ENCODE results near the gene ORAI1.
"Not testable (repeated sequence)": the region's sequence is repeated elsewhere in the genome, so short reads cannot be mapped to it uniquely, and the experiment has no call there.

The ORAI1 gene

GRCh38 chr12:121632069-121632970, 6.0 kb downstream of the ORAI1 start:
- Histone ChIP-seq H4K8ac (ENCODE audit: low read depth, low read length) (no peak overlapping the region), H4K91ac (ENCODE audit: low read depth, low read length, poor library complexity) (no peak overlapping the region), H2BK12ac (ENCODE audit: low read length) (no peak overlapping the region), H3K23ac (ENCODE audit: low read depth, low read length, poor library complexity) (peak overlapping the region; percentile 6), H3K18ac (ENCODE audit: low read length) (peak overlapping the region; percentile 82), H3K27ac (replicated peaks; ENCODE audit: low read length) (no peak overlapping the region), H2AK5ac (ENCODE audit: low read depth, low read length) (peak overlapping the region; percentile 23), H3K79me1 (ENCODE audit: low read depth, low read length) (peaks cover 8% of the 10 kb centered on the region), H2AFZ (ENCODE audit: low read length) (no peak overlapping the region), H3K9ac (ENCODE audit: low read depth, low read length, poor library complexity) (no peak overlapping the region), H3K9me3 (replicated peaks in 1 of 2; ENCODE audit: control insufficient read depth in 2 of 2, insufficient read depth in 1 of 2, low read depth in 1 of 2, low read length in 2 of 2) (peaks cover 0 to 4% of the 10 kb centered on the region in 2 donors), H3K4me3 (ENCODE audit: low read length in 2 of 2) (no peak overlapping the region), H3K4ac (ENCODE audit: low read length) (peak overlapping the region; percentile 2), H3K36me3 (replicated peaks in 1 of 2; ENCODE audit: control insufficient read depth in 2 of 2, insufficient read depth in 2 of 2, low read length in 2 of 2) (peaks cover 2 to 18% of the 10 kb centered on the region in 2 donors), H2BK15ac (ENCODE audit: low read length) (no peak overlapping the region), H3K4me1 (ENCODE audit: control insufficient read depth in 2 of 2, insufficient read depth in 1 of 2, low read depth in 1 of 2, low read length in 2 of 2) (peaks cover 11 to 29% of the 10 kb centered on the region in 2 donors), H3K4me2 (ENCODE audit: insufficient read depth, low read length, poor library complexity, severe bottlenecking) (no peak overlapping the region), H3K27me3 (ENCODE audit: control insufficient read depth in 3 of 3, insufficient read depth in 3 of 3, low read depth in 1 of 3, low read length in 3 of 3) (no peaks in the 10 kb centered on the region), H2BK120ac (ENCODE audit: low read depth, low read length) (no peak overlapping the region), H2BK5ac (ENCODE audit: low read length) (no peak overlapping the region), H3K14ac (ENCODE audit: low read length) (no peak overlapping the region)
- DNase-seq (ENCODE audit: low spot score), result no peak
- WGBS, 2 donors (ENCODE audit: extremely low coverage in 2 of 2, insufficient read length in 2 of 2, insufficient replicate concordance in 1 of 2), result no CpG with 5 or more reads among the region's 11 CpGs

GRCh38 chr12:121633833-121634196, 7.5 kb downstream of the ORAI1 start:
- not testable (repeated sequence) for H2BK5ac ChIP-seq (ENCODE audit: low read length); H3K27ac ChIP-seq (replicated peaks; ENCODE audit: low read length); H4K8ac ChIP-seq (ENCODE audit: low read depth, low read length); H4K91ac ChIP-seq (ENCODE audit: low read depth, low read length, poor library complexity); H2BK15ac ChIP-seq (ENCODE audit: low read length); H3K23ac ChIP-seq (ENCODE audit: low read depth, low read length, poor library complexity); H2AK5ac ChIP-seq (ENCODE audit: low read depth, low read length); H3K27me3 ChIP-seq (ENCODE audit: control insufficient read depth in 3 of 3, insufficient read depth in 3 of 3, low read depth in 1 of 3, low read length in 3 of 3); DNase-seq (ENCODE audit: low spot score); H3K4me2 ChIP-seq (ENCODE audit: insufficient read depth, low read length, poor library complexity, severe bottlenecking); H3K18ac ChIP-seq (ENCODE audit: low read length); H2BK12ac ChIP-seq (ENCODE audit: low read length); H2BK120ac ChIP-seq (ENCODE audit: low read depth, low read length); H3K9me3 ChIP-seq (replicated peaks in 1 of 2; ENCODE audit: control insufficient read depth in 2 of 2, insufficient read depth in 1 of 2, low read depth in 1 of 2, low read length in 2 of 2); H3K9ac ChIP-seq (ENCODE audit: low read depth, low read length, poor library complexity); H3K4me3 ChIP-seq (ENCODE audit: low read length in 2 of 2); H2AFZ ChIP-seq (ENCODE audit: low read length); H3K14ac ChIP-seq (ENCODE audit: low read length); H3K4ac ChIP-seq (ENCODE audit: low read length)
- Histone ChIP-seq H3K79me1 (ENCODE audit: low read depth, low read length) (peaks cover 14% of the 10 kb centered on the region), H3K4me1 (ENCODE audit: control insufficient read depth in 2 of 2, insufficient read depth in 1 of 2, low read depth in 1 of 2, low read length in 2 of 2) (peaks cover 3 to 20% of the 10 kb centered on the region in 2 donors), H3K36me3 (replicated peaks in 1 of 2; ENCODE audit: control insufficient read depth in 2 of 2, insufficient read depth in 2 of 2, low read length in 2 of 2) (peaks cover 2 to 18% of the 10 kb centered on the region in 2 donors)
- no CpG with 5 or more reads among the region's 11 CpGs for WGBS, 2 donors (ENCODE audit: extremely low coverage in 2 of 2, insufficient read length in 2 of 2, insufficient replicate concordance in 1 of 2)

GRCh38 chr12:121634836-121635235, 8.5 kb downstream of the ORAI1 start:
- no peak overlapping the region for H2BK12ac ChIP-seq (ENCODE audit: low read length)
- H3K4me3 ChIP-seq (ENCODE audit: low read length in 2 of 2), result peak overlapping the region in 1 of 2 donors; percentile 9
- H3K4me1 ChIP-seq (ENCODE audit: control insufficient read depth in 2 of 2, insufficient read depth in 1 of 2, low read depth in 1 of 2, low read length in 2 of 2), result peaks cover 0 to 16% of the 10 kb centered on the region in 2 donors
- H2AK5ac ChIP-seq (ENCODE audit: low read depth, low read length), result peak overlapping the region; percentile 53
- H2BK5ac ChIP-seq (ENCODE audit: low read length), result no peak overlapping the region
- no peak overlapping the region for H3K4ac ChIP-seq (ENCODE audit: low read length)
- H3K9me3 ChIP-seq (replicated peaks in 1 of 2; ENCODE audit: control insufficient read depth in 2 of 2, insufficient read depth in 1 of 2, low read depth in 1 of 2, low read length in 2 of 2), result peaks cover 0 to 4% of the 10 kb centered on the region in 2 donors
- DNase-seq (ENCODE audit: low spot score), result no peak
- H2BK120ac ChIP-seq (ENCODE audit: low read depth, low read length), result no peak overlapping the region
- no peak overlapping the region for H3K9ac ChIP-seq (ENCODE audit: low read depth, low read length, poor library complexity)
- H3K79me1 ChIP-seq (ENCODE audit: low read depth, low read length), result peaks cover 16% of the 10 kb centered on the region
- peak overlapping the region; percentile 49 for H3K23ac ChIP-seq (ENCODE audit: low read depth, low read length, poor library complexity)
- H4K91ac ChIP-seq (ENCODE audit: low read depth, low read length, poor library complexity), result no peak overlapping the region
- H2AFZ ChIP-seq (ENCODE audit: low read length), result no peak overlapping the region
- no peaks in the 10 kb centered on the region for H3K27me3 ChIP-seq (ENCODE audit: control insufficient read depth in 3 of 3, insufficient read depth in 3 of 3, low read depth in 1 of 3, low read length in 3 of 3)
- no peak overlapping the region for H3K27ac ChIP-seq (replicated peaks; ENCODE audit: low read length)
- H4K8ac ChIP-seq (ENCODE audit: low read depth, low read length), result no peak overlapping the region
- no peak overlapping the region for H3K4me2 ChIP-seq (ENCODE audit: insufficient read depth, low read length, poor library complexity, severe bottlenecking)
- no peak overlapping the region for H2BK15ac ChIP-seq (ENCODE audit: low read length)
- H3K18ac ChIP-seq (ENCODE audit: low read length), result no peak overlapping the region
- H3K14ac ChIP-seq (ENCODE audit: low read length), result no peak overlapping the region
- no CpG with 5 or more reads among the region's 13 CpGs for WGBS, 2 donors (ENCODE audit: extremely low coverage in 2 of 2, insufficient read length in 2 of 2, insufficient replicate concordance in 1 of 2)
- H3K36me3 ChIP-seq (replicated peaks in 1 of 2; ENCODE audit: control insufficient read depth in 2 of 2, insufficient read depth in 2 of 2, low read length in 2 of 2), result peaks cover 3 to 13% of the 10 kb centered on the region in 2 donors

- H3K4me3 ChIP-seq (ENCODE audit: low read length in 2 of 2), result no peak overlapping the region
- H2BK15ac ChIP-seq (ENCODE audit: low read length), result no peak overlapping the region
- H3K36me3 ChIP-seq (replicated peaks in 1 of 2; ENCODE audit: control insufficient read depth in 2 of 2, insufficient read depth in 2 of 2, low read length in 2 of 2), result peaks cover 10 to 17% of the 10 kb centered on the region in 2 donors
- no peak overlapping the region for H4K8ac ChIP-seq (ENCODE audit: low read depth, low read length)
- peaks cover 0 to 8% of the 10 kb centered on the region in 2 donors for H3K4me1 ChIP-seq (ENCODE audit: control insufficient read depth in 2 of 2, insufficient read depth in 1 of 2, low read depth in 1 of 2, low read length in 2 of 2)
- peak overlapping the region; percentile 64 for H2AK5ac ChIP-seq (ENCODE audit: low read depth, low read length)
- H3K79me1 ChIP-seq (ENCODE audit: low read depth, low read length), result peaks cover 19% of the 10 kb centered on the region
- DNase-seq (ENCODE audit: low spot score), result no peak
- H4K91ac ChIP-seq (ENCODE audit: low read depth, low read length, poor library complexity), result no peak overlapping the region
- no CpG with 5 or more reads among the region's 10 CpGs for WGBS, 2 donors (ENCODE audit: extremely low coverage in 2 of 2, insufficient read length in 2 of 2, insufficient replicate concordance in 1 of 2)
- H2BK12ac ChIP-seq (ENCODE audit: low read length), result peak overlapping the region; percentile 4
- no peaks in the 10 kb centered on the region for H3K27me3 ChIP-seq (ENCODE audit: control insufficient read depth in 3 of 3, insufficient read depth in 3 of 3, low read depth in 1 of 3, low read length in 3 of 3)
- H3K27ac ChIP-seq (replicated peaks; ENCODE audit: low read length), result no peak overlapping the region
- H3K14ac ChIP-seq (ENCODE audit: low read length), result no peak overlapping the region
- peaks cover 0 to 4% of the 10 kb centered on the region in 2 donors for H3K9me3 ChIP-seq (replicated peaks in 1 of 2; ENCODE audit: control insufficient read depth in 2 of 2, insufficient read depth in 1 of 2, low read depth in 1 of 2, low read length in 2 of 2)
- no peak overlapping the region for H3K4ac ChIP-seq (ENCODE audit: low read length)
- H3K18ac ChIP-seq (ENCODE audit: low read length), result peak overlapping the region; percentile 55
- no peak overlapping the region for H2BK120ac ChIP-seq (ENCODE audit: low read depth, low read length)
- H3K4me2 ChIP-seq (ENCODE audit: insufficient read depth, low read length, poor library complexity, severe bottlenecking), result no peak overlapping the region
- no peak overlapping the region for H3K23ac ChIP-seq (ENCODE audit: low read depth, low read length, poor library complexity)
- H2BK5ac ChIP-seq (ENCODE audit: low read length), result no peak overlapping the region
- H3K9ac ChIP-seq (ENCODE audit: low read depth, low read length, poor library complexity), result no peak overlapping the region
- no peak overlapping the region for H2AFZ ChIP-seq (ENCODE audit: low read length)
These were observed 11.0 kb downstream of the ORAI1 start for GRCh38 chr12:121637231-121637914.

Measured in neuronal stem cell (in vitro differentiated cells).